GM23338 (cell line): ENCODE data around the gene GGN. TPM values are rescaled to one million over a fixed set of nuclear protein-coding genes. Genes with fewer than 3 reads are reported as not detected.

Experiments used
- ATAC-seq: fragments of 200-7000 bp; cut with Tn5 transposase; 3 replicates; pipeline ENCODE4 v1.9.1; 2020
- DNase-seq: peaks from one replicate; pipeline ENCODE4 v3.0.0-alpha.2; 2015; ENCODE audit warnings: low spot score
- H2AFZ ChIP-seq: fragments of 200-600 bp; sonication (generic); 2 replicates; pipeline ENCODE4 v1.8.0; 2016; ENCODE audit warnings: antibody characterized with exemption, mild to moderate bottlenecking, moderate library complexity
- H3F3A ChIP-seq: fragments of 200-600 bp; sonication (generic); replicated peaks from 2 replicates; pipeline ENCODE4 v1.8.0; 2017; ENCODE audit warnings: antibody characterized with exemption, mixed run types, low read depth
- H3K27ac ChIP-seq: fragments of 200-600 bp; sonication (generic); 2 replicates; pipeline ENCODE4 v1.6.1; 2016; ENCODE audit warnings: low read depth
- H3K27me3 ChIP-seq: fragments of 200-600 bp; sonication (generic); 2 replicates; pipeline ENCODE4 v1.8.0; 2016; ENCODE audit warnings: mild to moderate bottlenecking, mixed run types, moderate library complexity; ENCODE audit not compliant: insufficient read depth
- H3K36me3 ChIP-seq: fragments of 200-600 bp; sonication (generic); 2 replicates; pipeline ENCODE4 v1.8.0; 2016; ENCODE audit warnings: mild to moderate bottlenecking; ENCODE audit not compliant: insufficient read depth
- H3K4me1 ChIP-seq: fragments of 200-600 bp; sonication (generic); 2 replicates; pipeline ENCODE4 v1.8.0; 2016; ENCODE audit warnings: mild to moderate bottlenecking, moderate library complexity; ENCODE audit not compliant: insufficient read depth
- H3K4me2 ChIP-seq: fragments of 200-600 bp; sonication (generic); 2 replicates; pipeline ENCODE4 v1.7.1; 2017; ENCODE audit warnings: mixed run types
- H3K4me3 ChIP-seq: fragments of 200-600 bp; sonication (generic); 2 replicates; pipeline ENCODE4 v1.6.1; 2016; ENCODE audit warnings: mixed run types
- H3K79me2 ChIP-seq: fragments of 200-600 bp; sonication (generic); replicated peaks from 2 replicates; pipeline ENCODE4 v1.8.0; 2017; ENCODE audit warnings: mild to moderate bottlenecking; ENCODE audit not compliant: insufficient read depth
- H3K9me2 ChIP-seq: fragments of 200-600 bp; sonication (generic); 2 replicates; pipeline ENCODE4 v1.8.0; 2017; ENCODE audit not compliant: insufficient read depth
- H4K20me1 ChIP-seq: fragments of 200-600 bp; sonication (generic); replicated peaks from 2 replicates; pipeline ENCODE4 v1.8.0; 2017; ENCODE audit warnings: mild to moderate bottlenecking; ENCODE audit not compliant: insufficient read depth
- H3K27ac Mint-ChIP-seq: 2 replicates; pipeline ENCODE4 v1.8.0; 2020; ENCODE audit warnings: inconsistent platforms, mild to moderate bottlenecking, moderate library complexity, mixed read lengths
- H3K27me3 Mint-ChIP-seq: 3 replicates; pipeline ENCODE4 v1.8.0; 2022; ENCODE audit warnings: low read depth, mild to moderate bottlenecking, moderate library complexity, mixed read lengths, inconsistent platforms; ENCODE audit not compliant: insufficient read depth, poor library complexity
- H3K36me3 Mint-ChIP-seq: 3 replicates; pipeline ENCODE4 v1.8.0; 2021; ENCODE audit warnings: low read depth, mild to moderate bottlenecking, inconsistent platforms, moderate library complexity, mixed read lengths
- H3K4me1 Mint-ChIP-seq: 3 replicates; pipeline ENCODE4 v1.8.0; 2020; ENCODE audit warnings: mild to moderate bottlenecking, inconsistent platforms, mixed read lengths
- H3K4me3 Mint-ChIP-seq: 3 replicates; pipeline ENCODE4 v1.8.0; 2021; ENCODE audit warnings: moderate library complexity, mild to moderate bottlenecking, inconsistent platforms, mixed read lengths
- H3K9me3 Mint-ChIP-seq: 3 replicates; pipeline ENCODE4 v1.8.0; 2020; ENCODE audit warnings: moderate library complexity, mild to moderate bottlenecking, inconsistent platforms, mixed read lengths
- CREB1 ChIP-seq: fragments of 250-450 bp; sonication (Bioruptor Pico); IDR thresholded peaks from 2 replicates; pipeline ENCODE4 v1.5.0; 2020; ENCODE audit warnings: low read depth, mild to moderate bottlenecking, moderate library complexity
- EZH2 ChIP-seq: fragments of 200-600 bp; sonication (generic); IDR thresholded peaks from one replicate; pipeline ENCODE4 v1.8.0; 2017; ENCODE audit warnings: antibody characterized with exemption, mild to moderate bottlenecking, low read depth; ENCODE audit not compliant: unreplicated experiment
- EZH2phosphoT487 ChIP-seq: fragments of 200-600 bp; sonication (generic); IDR thresholded peaks from one replicate; pipeline ENCODE4 v1.8.1; 2018; ENCODE audit warnings: antibody characterized with exemption; ENCODE audit not compliant: unreplicated experiment
- JUNB ChIP-seq: IDR thresholded peaks from one replicate; pipeline ENCODE4 v1.6.1; 2016; ENCODE audit warnings: antibody characterized with exemption; ENCODE audit not compliant: unreplicated experiment
- NANOG ChIP-seq: IDR thresholded peaks from 2 replicates; pipeline ENCODE4 v1.6.1; 2016; ENCODE audit warnings: antibody characterized with exemption, borderline replicate concordance
- POLR2AphosphoS5 ChIP-seq: IDR thresholded peaks from 2 replicates; pipeline ENCODE4 v1.6.1; 2016; ENCODE audit warnings: antibody characterized with exemption, low read depth
- STAT1 ChIP-seq: IDR thresholded peaks from one replicate; pipeline ENCODE4 v1.6.1; 2016; ENCODE audit warnings: antibody characterized with exemption; ENCODE audit not compliant: unreplicated experiment
- ZNF114 ChIP-seq: fragments of 250-450 bp; sonication (Bioruptor Pico); IDR thresholded peaks from 2 replicates; pipeline ENCODE4 v1.5.0; 2020; ENCODE audit warnings: mild to moderate bottlenecking, moderate library complexity
- ZNF331 ChIP-seq: fragments of 250-450 bp; sonication (Bioruptor Pico); IDR thresholded peaks from 2 replicates; pipeline ENCODE4 v1.5.0; 2020; ENCODE audit warnings: low read depth, mild to moderate bottlenecking, moderate library complexity
- ZNF462 ChIP-seq: fragments of 250-450 bp; sonication (Bioruptor Pico); IDR thresholded peaks from 2 replicates; pipeline ENCODE4 v1.5.0; 2020; ENCODE audit warnings: mild to moderate bottlenecking, moderate library complexity
- long read RNA-seq: library from polyadenylated mRNA; unstranded; transcript quantifications from one replicate; pipeline ENCODE4 v2.0.0, GENCODE V29; 2020; ENCODE audit not compliant: unreplicated experiment
- polyA plus RNA-seq: library from polyadenylated mRNA; unstranded; fragments of >200 nt; fragmentation: Nextera tagmentation; extraction: Ambion mirVana; gene quantifications from 2 replicates; pipeline ENCODE4 v1.2.1, GENCODE V29; 2016
- total RNA-seq: library from RNA; depleted of rRNA; stranded (reverse); fragments of >200 nt; shearing (Covaris generic); gene quantifications from 2 replicates; pipeline ENCODE4 v1.2.3, GENCODE V29; 2014; rRNA removed

The GGN gene
- total RNA-seq (0.14 and 0.70 TPM in 2 replicates), polyA plus RNA-seq (1.5 and 2.6 TPM in 2 replicates)
- long read RNA-seq, partial matches to known transcripts, result 0 of 1 reads
- long read RNA-seq, other reads (novel, unspliced or antisense), result 0 of 1 reads

- H3K4me3 Mint-ChIP-seq, result peak within 1 kb of the TSS; percentile 92
- DNase-seq (peak; percentile 100), ATAC-seq (peak; percentile 64)
- peaks cover 42% of the 10 kb centered on the region for H3K4me1 Mint-ChIP-seq
- Histone ChIP-seq H3K27me3 (peaks cover 24% of the 10 kb centered on the region), H3K4me3 (peak within 1 kb of the TSS; percentile 96), H3K4me1 (peaks cover 6% of the 10 kb centered on the region), H3K27ac (peak within 1 kb of the TSS; percentile 95), H4K20me1 (peaks cover 7% of the 10 kb centered on the region), H3K36me3 (peaks cover 3% of the 10 kb centered on the region; the same call in 1 of the 2 replicates), H3K4me2 (peak within 1 kb of the TSS; percentile 95), H2AFZ (peak within 1 kb of the TSS; percentile 92), H3K79me2 (peaks cover 10% of the 10 kb centered on the region), H3F3A (peaks cover 15% of the 10 kb centered on the region), H3K9me2 (no peaks in the 10 kb centered on the region)
- H3K36me3 Mint-ChIP-seq, result peaks cover 36% of the 10 kb centered on the region
- peak within 1 kb of the TSS; percentile 93 for H3K27ac Mint-ChIP-seq
- H3K9me3 Mint-ChIP-seq, result no peaks in the 10 kb centered on the region; the same call in 2 of the 3 replicates
- TF ChIP-seq POLR2AphosphoS5 (peak; percentile 16; the same call in 1 of the 2 replicates), CREB1 (CRISPR knock-in tag) (peak; percentile 64), ZNF462 (CRISPR knock-in tag) (no peak)
- peaks cover 43% of the 10 kb centered on the region for H3K27me3 Mint-ChIP-seq
These were observed at the start of gene GGN for GRCh38 chr19:38387550-38388348. TSS of gene GGN (minus strand) at chr19:38388034. CDS start at chr19:38387261, 773 bp downstream.

- ATAC-seq (no peak), DNase-seq (no peak)
- peaks cover 33% of the 10 kb centered on the region for H3K4me1 Mint-ChIP-seq
- H4K20me1 ChIP-seq, result no peaks in the 10 kb centered on the region
- H3K27me3 ChIP-seq, result no peaks in the 10 kb centered on the region
- peaks cover 15% of the 10 kb centered on the region for H3K27me3 Mint-ChIP-seq
- no peak overlapping the region for H3K4me3 Mint-ChIP-seq
- H2AFZ ChIP-seq, result no peak overlapping the region
- H3K4me2 ChIP-seq, result no peak overlapping the region
- H3K4me3 ChIP-seq, result no peak overlapping the region
- H3K4me1 ChIP-seq, result peaks cover 22% of the 10 kb centered on the region
- no peaks in the 10 kb centered on the region for H3K9me2 ChIP-seq
- H3K9me3 Mint-ChIP-seq, result no peaks in the 10 kb centered on the region; the same call in 2 of the 3 replicates
- no peak overlapping the region for H3K27ac ChIP-seq
- H3K36me3 Mint-ChIP-seq, result peaks cover 22% of the 10 kb centered on the region
- no peaks in the 10 kb centered on the region; the same call in 1 of the 2 replicates for H3K36me3 ChIP-seq
- H3K27ac Mint-ChIP-seq, result no peak overlapping the region
- peaks cover 17% of the 10 kb centered on the region for H3F3A ChIP-seq
- peaks cover 29% of the 10 kb centered on the region for H3K79me2 ChIP-seq
- TF ChIP-seq ZNF331 (CRISPR knock-in tag), result no peak
- no peak for TF ChIP-seq NANOG
- TF ChIP-seq POLR2AphosphoS5, result no peak
- TF ChIP-seq EZH2phosphoT487, result no peak
- no peak for TF ChIP-seq ZNF114 (CRISPR knock-in tag)
- no peak for TF ChIP-seq STAT1
- no peak for TF ChIP-seq EZH2
- no peak for TF ChIP-seq JUNB
These were observed 49.5 kb upstream of the GGN start for GRCh38 chr19:38437295-38437694.
